Measurements from ENCODE around the gene EMC10.
A peak's percentile ranks its signal among the peaks of the same experiment; 100 is the strongest.

Gene EMC10

DNA sequence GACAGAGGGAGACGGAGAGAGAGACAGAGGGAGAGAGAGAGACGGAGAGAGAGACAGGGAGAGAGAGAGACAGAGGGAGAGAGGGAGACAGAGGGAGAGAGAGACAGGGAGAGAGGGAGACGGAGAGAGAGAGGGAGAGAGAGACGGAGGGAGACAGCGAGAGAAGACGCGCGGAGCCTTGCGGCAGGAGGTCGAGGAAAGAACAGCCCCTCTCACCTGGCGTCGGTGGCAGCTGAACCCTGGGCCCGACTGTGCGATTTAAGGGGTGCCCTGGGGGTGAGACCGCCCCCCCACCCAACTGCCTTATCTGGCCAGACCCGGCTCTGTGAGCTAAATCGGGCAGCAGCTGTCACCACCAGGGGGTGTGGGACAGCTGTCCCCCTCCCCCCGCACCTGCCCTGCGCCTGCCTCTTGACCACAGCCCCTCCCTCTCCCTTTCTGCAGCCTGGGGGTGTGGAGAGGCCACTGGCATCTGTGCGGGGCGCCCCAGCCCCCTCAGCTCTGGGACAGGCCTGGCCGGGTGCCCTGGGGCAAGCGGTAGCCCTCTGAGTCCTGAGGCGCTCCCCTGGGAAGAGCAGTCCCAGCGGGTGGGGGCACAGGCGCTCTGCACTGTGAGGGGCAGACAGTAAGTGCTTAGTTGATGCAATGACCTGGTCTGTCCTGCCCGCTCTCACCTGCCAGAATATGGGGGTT, 23.9 kb downstream of the EMC10 start:
- DNase-seq, result peak; percentile 79

- DNase-seq, result peak; percentile 58
Measured at GRCh38 chr19:50500753-50501151, 24.4 kb downstream of the EMC10 start.

DNA sequence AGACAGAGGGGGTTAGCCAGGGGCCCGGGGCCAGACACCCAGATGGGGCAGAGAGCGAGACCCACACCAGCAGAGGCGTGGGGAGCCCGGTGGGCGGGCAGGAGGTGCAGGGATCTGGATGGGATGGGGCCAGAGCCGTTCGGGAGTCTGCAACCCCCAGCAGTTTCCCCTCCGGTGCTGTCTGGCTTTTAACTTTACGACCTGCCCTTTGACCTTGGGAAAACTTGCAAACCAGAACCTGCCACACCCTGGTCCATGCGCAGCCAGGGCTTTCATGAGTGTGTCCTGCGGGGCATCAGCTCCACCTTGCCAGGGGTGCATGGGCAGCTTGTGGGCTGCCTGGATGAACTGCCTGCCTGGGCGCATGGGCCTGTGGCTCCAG, 24.9 kb downstream of the EMC10 start:
- no peak for DNase-seq

GRCh38 chr19:50501568-50502475, 25.5 kb downstream of the EMC10 start:
- DNase-seq, result no peak

GRCh38 chr19:50505856-50506611, 29.7 kb downstream of the EMC10 start:
- DNase-seq, result no peak

- no peak for DNase-seq
Measured at GRCh38 chr19:50506700-50507099, 30.4 kb downstream of the EMC10 start.

DNA sequence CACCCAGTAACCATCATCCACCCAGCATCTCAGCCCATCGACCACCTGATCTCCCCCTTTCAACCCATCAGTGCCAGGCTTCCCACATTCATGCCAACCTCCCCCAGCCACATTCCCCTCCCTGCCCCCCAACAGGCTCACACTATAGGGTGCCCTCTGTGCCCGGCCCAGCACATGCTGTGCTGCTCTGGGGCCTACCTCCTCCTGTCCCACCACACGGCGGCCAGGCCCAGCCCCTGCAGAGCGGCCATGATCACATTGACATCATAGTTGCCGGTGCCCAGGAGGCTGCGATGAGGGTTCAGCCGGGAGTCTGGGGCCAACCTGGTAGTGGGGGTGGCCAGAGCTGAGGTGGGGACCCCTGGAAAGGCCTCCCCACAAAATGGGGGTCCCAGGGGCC, 31.1 kb downstream of the EMC10 start:
- no peak for DNase-seq

DNA sequence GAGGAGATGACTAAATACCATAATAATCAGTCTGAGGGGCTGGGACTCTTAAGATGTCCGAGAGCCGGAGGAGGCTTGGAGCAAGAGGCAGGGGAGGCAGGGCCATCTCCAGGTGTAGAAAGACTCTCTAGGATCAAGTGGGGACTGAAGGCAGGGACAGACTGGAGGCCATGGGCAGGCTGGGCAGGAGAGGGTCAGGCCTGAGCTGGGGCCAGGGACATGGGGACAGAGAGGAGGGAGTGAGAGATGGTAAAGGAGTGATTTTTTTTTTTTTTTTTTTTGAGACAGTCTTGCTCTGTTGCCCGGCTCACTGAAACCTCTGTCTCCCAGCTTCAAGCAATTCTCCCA, 32.5 kb downstream of the EMC10 start:
- no peak for DNase-seq

DNA sequence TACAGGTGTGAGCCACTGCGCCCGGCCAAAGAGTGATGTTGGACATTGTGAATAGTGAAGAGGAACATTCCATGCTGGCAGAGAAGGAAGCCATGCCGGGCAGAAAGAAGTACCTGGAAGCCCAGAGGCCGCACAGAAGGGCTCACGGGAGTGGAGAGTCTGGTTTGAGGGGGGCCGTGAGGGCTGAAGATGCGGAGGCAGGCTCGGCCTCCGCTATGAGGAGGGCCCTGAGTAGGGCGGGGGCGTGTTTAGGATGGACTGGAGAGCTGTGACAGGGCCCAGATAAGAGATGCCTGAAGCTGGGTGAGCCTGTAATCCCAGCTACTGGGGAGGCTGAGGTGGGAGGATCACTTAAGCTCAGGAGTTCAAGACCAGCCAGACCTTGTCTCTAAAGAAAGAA, 33.1 kb downstream of the EMC10 start:
- DNase-seq, result no peak

GRCh38 chr19:50510121-50510670, 33.9 kb downstream of the EMC10 start:
- DNase-seq, result no peak

DNA sequence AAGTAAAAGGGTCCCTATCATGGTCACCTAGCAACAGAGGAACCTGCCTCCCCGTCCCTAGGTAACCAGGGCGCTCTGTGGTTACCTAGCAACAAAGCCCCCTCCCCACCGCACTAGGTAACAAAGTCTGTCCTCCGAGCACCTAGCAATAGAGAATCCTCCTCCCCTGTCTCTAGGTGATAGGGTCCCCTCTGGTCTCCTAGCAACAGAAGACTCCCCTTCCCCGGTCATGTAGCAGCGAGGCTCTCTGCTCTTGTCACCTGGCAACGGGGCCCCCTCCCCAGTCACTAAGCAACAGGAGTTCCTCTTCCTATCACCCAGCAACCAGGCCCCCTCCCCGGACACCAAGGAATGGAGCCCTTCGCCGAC, 34.4 kb downstream of the EMC10 start:
- no peak for DNase-seq

DNA sequence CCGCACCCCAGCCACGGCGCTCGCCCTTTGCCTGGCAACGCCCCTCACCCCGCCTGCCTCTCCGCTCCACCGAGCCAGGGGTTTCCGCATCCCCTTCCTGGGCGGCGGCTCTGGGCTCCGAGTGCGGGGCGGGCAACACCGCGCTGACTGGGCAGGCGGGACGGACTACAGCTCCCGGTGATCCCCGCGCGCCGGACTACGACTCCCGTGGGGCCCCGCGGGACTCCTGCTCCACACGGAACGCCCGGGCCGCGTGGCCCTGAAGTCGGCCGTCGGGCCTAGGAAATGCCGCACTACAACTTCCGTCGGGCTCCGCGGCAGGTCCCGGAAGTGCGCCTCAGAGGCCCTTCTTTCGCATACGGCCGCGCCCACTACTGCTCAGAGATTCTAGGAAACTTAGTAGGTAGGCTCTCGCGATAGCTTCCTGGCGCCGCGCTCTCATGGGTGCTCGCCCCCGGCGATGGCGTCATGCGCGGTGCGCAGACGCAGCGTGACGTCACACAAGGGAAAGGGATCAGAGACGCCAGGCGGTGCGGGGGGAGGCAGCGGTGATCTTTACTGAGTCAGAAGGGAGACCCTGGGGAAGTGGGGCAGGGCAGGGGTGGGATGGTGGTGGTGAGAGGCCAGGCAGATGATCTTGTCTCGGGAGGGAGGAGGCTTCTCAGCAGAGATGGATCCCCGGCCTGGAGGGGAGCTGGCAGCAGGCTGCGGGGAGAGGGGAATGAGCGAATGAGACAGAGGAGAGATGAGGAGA, 34.9 kb downstream of the EMC10 start, which contains the start of gene JOSD2:
Gene JOSD2 (minus strand): TSS at position 123 of the 754 bp plus-strand sequence. CDS start 760 bp downstream, outside the sequence.
- peak; percentile 98 for DNase-seq

GRCh38 chr19:50512112-50512998, 36.0 kb downstream of the EMC10 start:
- no peak for DNase-seq

- DNase-seq, result no peak
Measured at GRCh38 chr19:50512999-50513745, 36.9 kb downstream of the EMC10 start.

- no peak for DNase-seq
Measured at GRCh38 chr19:50513746-50514345, 37.5 kb downstream of the EMC10 start, which contains the start of gene ASPDH. ASPDH (minus strand) TSS chr19:50513913; CDS start chr19:50513823, 90 bp downstream.

GRCh38 chr19:50514346-50515167, 38.2 kb downstream of the EMC10 start:
- DNase-seq, result no peak

DNA sequence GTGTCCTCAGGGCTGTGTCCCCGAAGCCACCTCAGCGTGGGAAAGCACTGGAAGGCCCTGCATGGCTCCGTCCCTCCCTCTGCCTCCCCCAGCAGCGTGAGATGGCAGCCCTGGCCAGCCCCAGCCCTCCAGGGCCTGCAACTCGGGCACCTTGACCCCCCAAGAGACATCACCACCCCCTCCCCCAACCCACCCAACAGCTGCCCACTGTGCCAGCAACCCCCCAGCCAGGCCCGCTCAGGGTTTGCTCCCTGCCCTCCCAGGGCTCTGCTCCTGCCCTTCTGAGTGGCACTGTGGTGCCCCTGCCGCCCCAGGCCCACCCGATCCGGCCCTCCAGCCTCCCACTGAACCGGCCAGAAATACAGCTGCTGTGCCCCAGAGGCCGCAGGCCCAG, 38.9 kb downstream of the EMC10 start:
- no peak for DNase-seq

DNA sequence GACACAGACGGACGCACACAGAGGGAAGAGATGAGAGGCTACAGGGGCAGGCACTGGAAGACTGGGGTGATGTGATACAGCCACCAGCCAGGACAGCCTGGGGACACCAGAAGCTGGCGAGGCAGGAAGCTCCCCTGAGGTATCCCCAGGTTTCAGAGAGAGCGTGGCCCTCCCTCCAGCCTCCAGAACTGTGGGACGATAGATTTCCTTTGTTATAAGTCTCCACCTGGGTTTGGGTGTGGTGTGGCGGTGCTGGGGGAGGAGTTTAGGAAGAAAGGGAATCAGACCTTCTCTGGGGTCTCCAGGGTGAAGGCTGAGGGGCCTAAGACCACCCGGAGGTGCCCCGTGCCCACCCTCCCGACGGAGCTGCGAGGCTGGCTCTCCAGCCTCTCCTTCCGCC, 40.1 kb downstream of the EMC10 start:
- no peak for DNase-seq

Data from right forelimb (tissue), 1 donor.